ENCODE data around the gene EPC1.
A peak's percentile ranks its signal among the peaks of the same experiment; 100 is the strongest.
"Not testable (repeated sequence)": the region's sequence is repeated elsewhere in the genome, so short reads cannot be mapped to it uniquely, and the experiment has no call there.

Gene EPC1

GRCh38 chr10:32346551-32347362 is at the start of gene EPC1:
Gene EPC1, minus strand, starts transcription at chr10:32347158. Its CDS starts 243 bp downstream, at chr10:32346915.
- peak; percentile 89 to 95 for DNase-seq (ENCODE audit: low spot score in 2 of 2)
- peak; percentile 74 for ATAC-seq (ENCODE audit: low read depth)
- H3K9me3 Mint-ChIP-seq: no peaks in the 10 kb centered on the region
- H3K27me3 Mint-ChIP-seq: no peaks in the 10 kb centered on the region
- H3K4me1 Mint-ChIP-seq: peaks cover 41% of the 10 kb centered on the region
- no peaks in the 10 kb centered on the region for H3K36me3 Mint-ChIP-seq
- H3K27ac Mint-ChIP-seq: peak within 1 kb of the TSS; percentile 99
- H3K4me3 Mint-ChIP-seq: peak within 1 kb of the TSS; percentile 91

- H3K9me3 Mint-ChIP-seq: peaks cover 3% of the 10 kb centered on the region
- peaks cover 6% of the 10 kb centered on the region for H3K27me3 Mint-ChIP-seq
- H3K36me3 Mint-ChIP-seq: peaks cover 2% of the 10 kb centered on the region
These were observed 47.0 kb upstream of the EPC1 start for GRCh38 chr10:32393911-32394310.

GRCh38 chr10:32392284-32392683 is 45.3 kb upstream of the EPC1 start:
- not testable (repeated sequence) for H3K36me3 Mint-ChIP-seq; DNase-seq (ENCODE audit: low spot score in 2 of 2); H3K4me3 Mint-ChIP-seq; H3K27ac Mint-ChIP-seq; H3K9me3 Mint-ChIP-seq; H3K4me1 Mint-ChIP-seq; ATAC-seq (ENCODE audit: low read depth); H3K27me3 Mint-ChIP-seq

More at GRCh38 chr10:32393911-32394310, 47.0 kb upstream of the EPC1 start:
- Mint-ChIP-seq H3K4me1 (no peaks in the 10 kb centered on the region), H3K27ac (no peak overlapping the region), H3K4me3 (no peak overlapping the region)
- ATAC-seq (ENCODE audit: low read depth) (no peak), DNase-seq (ENCODE audit: low spot score in 2 of 2) (no peak)

- H3K36me3 Mint-ChIP-seq: peaks cover 2% of the 10 kb centered on the region
- DNase-seq (ENCODE audit: low spot score in 2 of 2) (no peak), ATAC-seq (ENCODE audit: low read depth) (no peak)
- H3K27me3 Mint-ChIP-seq: peaks cover 6% of the 10 kb centered on the region
- peaks cover 2% of the 10 kb centered on the region for H3K4me1 Mint-ChIP-seq
- H3K9me3 Mint-ChIP-seq: peaks cover 4% of the 10 kb centered on the region
- no peak overlapping the region for H3K4me3 Mint-ChIP-seq
- no peak overlapping the region for H3K27ac Mint-ChIP-seq
These were observed 43.2 kb upstream of the EPC1 start for GRCh38 chr10:32390193-32390592.

GRCh38 chr10:32388258-32389027 is 41.5 kb upstream of the EPC1 start:
- peaks cover 2% of the 10 kb centered on the region for H3K4me1 Mint-ChIP-seq
- ATAC-seq (ENCODE audit: low read depth): no peak
- no peak overlapping the region for H3K27ac Mint-ChIP-seq
- no peak for DNase-seq (ENCODE audit: low spot score in 2 of 2)
- H3K27me3 Mint-ChIP-seq: peaks cover 4% of the 10 kb centered on the region
- no peak overlapping the region for H3K4me3 Mint-ChIP-seq
- H3K9me3 Mint-ChIP-seq: peaks cover 4% of the 10 kb centered on the region
- peaks cover 2% of the 10 kb centered on the region for H3K36me3 Mint-ChIP-seq

- no peak overlapping the region for H3K27ac Mint-ChIP-seq
- ATAC-seq (ENCODE audit: low read depth) (no peak), DNase-seq (ENCODE audit: low spot score in 2 of 2) (no peak)
- H3K27me3 Mint-ChIP-seq: peaks cover 4% of the 10 kb centered on the region
- H3K4me3 Mint-ChIP-seq: no peak overlapping the region
- H3K4me1 Mint-ChIP-seq: peaks cover 2% of the 10 kb centered on the region
- peaks cover 2% of the 10 kb centered on the region for H3K36me3 Mint-ChIP-seq
- peaks cover 2% of the 10 kb centered on the region for H3K9me3 Mint-ChIP-seq
These were observed 39.8 kb upstream of the EPC1 start for GRCh38 chr10:32386623-32387260.

- Mint-ChIP-seq H3K4me3 (no peak overlapping the region), H3K36me3 (no peaks in the 10 kb centered on the region), H3K27me3 (peaks cover 3% of the 10 kb centered on the region), H3K27ac (no peak overlapping the region), H3K9me3 (peaks cover 2% of the 10 kb centered on the region), H3K4me1 (peaks cover 2% of the 10 kb centered on the region)
- ATAC-seq (ENCODE audit: low read depth) (no peak), DNase-seq (ENCODE audit: low spot score in 2 of 2) (no peak)
These were observed 37.2 kb upstream of the EPC1 start for GRCh38 chr10:32384171-32384570.

GRCh38 chr10:32381165-32381564 is 34.2 kb upstream of the EPC1 start:
- ATAC-seq (ENCODE audit: low read depth) (no peak), DNase-seq (ENCODE audit: low spot score in 2 of 2) (no peak)
- Mint-ChIP-seq H3K4me3 (no peak overlapping the region), H3K27ac (no peak overlapping the region), H3K9me3 (no peaks in the 10 kb centered on the region), H3K4me1 (no peaks in the 10 kb centered on the region), H3K36me3 (no peaks in the 10 kb centered on the region), H3K27me3 (no peaks in the 10 kb centered on the region)

- Mint-ChIP-seq H3K4me3 (no peak overlapping the region), H3K36me3 (no peaks in the 10 kb centered on the region), H3K4me1 (peaks cover 5% of the 10 kb centered on the region), H3K9me3 (no peaks in the 10 kb centered on the region), H3K27ac (no peak overlapping the region), H3K27me3 (no peaks in the 10 kb centered on the region)
- DNase-seq (ENCODE audit: low spot score in 2 of 2) (no peak), ATAC-seq (ENCODE audit: low read depth) (no peak)
These were observed 33.1 kb upstream of the EPC1 start for GRCh38 chr10:32379950-32380551.

- ATAC-seq (ENCODE audit: low read depth) (peak; percentile 47), DNase-seq (ENCODE audit: low spot score in 2 of 2) (peak in 1 of 2 donors; percentile 30)
- Mint-ChIP-seq H3K27me3 (no peaks in the 10 kb centered on the region), H3K4me3 (no peak overlapping the region), H3K27ac (no peak overlapping the region), H3K9me3 (no peaks in the 10 kb centered on the region), H3K4me1 (peaks cover 10% of the 10 kb centered on the region), H3K36me3 (no peaks in the 10 kb centered on the region)
These were observed 32.5 kb upstream of the EPC1 start for GRCh38 chr10:32379318-32379949.

GRCh38 chr10:32378363-32379317 is 31.7 kb upstream of the EPC1 start:
- H3K36me3 Mint-ChIP-seq: peaks cover 3% of the 10 kb centered on the region
- no peak overlapping the region for H3K4me3 Mint-ChIP-seq
- H3K4me1 Mint-ChIP-seq: peaks cover 17% of the 10 kb centered on the region
- no peaks in the 10 kb centered on the region for H3K27me3 Mint-ChIP-seq
- DNase-seq (ENCODE audit: low spot score in 2 of 2): peak; percentile 70 to 85
- H3K27ac Mint-ChIP-seq: no peak overlapping the region
- ATAC-seq (ENCODE audit: low read depth): peak; percentile 90
- no peaks in the 10 kb centered on the region for H3K9me3 Mint-ChIP-seq

GRCh38 chr10:32377458-32378259 is 30.7 kb upstream of the EPC1 start:
- ATAC-seq (ENCODE audit: low read depth) (peak; percentile 35), DNase-seq (ENCODE audit: low spot score in 2 of 2) (peak in 1 of 2 donors; percentile 40)
- no peaks in the 10 kb centered on the region for H3K9me3 Mint-ChIP-seq
- no peak overlapping the region for H3K27ac Mint-ChIP-seq
- peaks cover 3% of the 10 kb centered on the region for H3K36me3 Mint-ChIP-seq
- H3K27me3 Mint-ChIP-seq: no peaks in the 10 kb centered on the region
- H3K4me1 Mint-ChIP-seq: peaks cover 20% of the 10 kb centered on the region
- no peak overlapping the region for H3K4me3 Mint-ChIP-seq

Measured in memory B cell (primary cell).